GM19468 (cell line): ENCODE measurements around the gene GSE1.

Experiments used
- ATAC-seq: cut with Tn5 transposase; IDR thresholded peaks from one replicate; pipeline ENCODE4 v1.9.1; 2021; ENCODE audit warnings: mild to moderate bottlenecking, moderate library complexity, moderate number of reproducible peaks; ENCODE audit not compliant: unreplicated experiment; ENCODE audit errors: extremely low read depth

GSE1 gene

GRCh38 chr16:85710732-85711131, 97.6 kb downstream of the GSE1 start:
- ATAC-seq: no peak

GRCh38 chr16:85711982-85712587, 99.0 kb downstream of the GSE1 start:
- ATAC-seq: no peak

GRCh38 chr16:85712801-85713200, 99.7 kb downstream of the GSE1 start:
- no peak for ATAC-seq

GRCh38 chr16:85715169-85716021, 102.3 kb downstream of the GSE1 start:
- no peak for ATAC-seq

- ATAC-seq: no peak
Observed at GRCh38 chr16:85716022-85716679, 103.0 kb downstream of the GSE1 start.

- ATAC-seq: no peak
Observed at GRCh38 chr16:85716680-85717038, 103.5 kb downstream of the GSE1 start.

GRCh38 chr16:85717393-85718152, 104.5 kb downstream of the GSE1 start:
- ATAC-seq: no peak

- no peak for ATAC-seq
Observed at GRCh38 chr16:85718153-85718477, 105.0 kb downstream of the GSE1 start.

GRCh38 chr16:85718682-85719081, 105.6 kb downstream of the GSE1 start:
- ATAC-seq: no peak

- ATAC-seq: no peak
Observed at GRCh38 chr16:85719605-85720301, 106.6 kb downstream of the GSE1 start.

GRCh38 chr16:85720302-85720637, 107.1 kb downstream of the GSE1 start:
- no peak for ATAC-seq

- ATAC-seq: no peak
Observed at GRCh38 chr16:85722128-85722893, 109.2 kb downstream of the GSE1 start.

- no peak for ATAC-seq
Observed at GRCh38 chr16:85724126-85724879, 111.2 kb downstream of the GSE1 start.

GRCh38 chr16:85724936-85725335, 111.8 kb downstream of the GSE1 start:
- ATAC-seq: no peak
